Measurements from ENCODE around the gene LBX2.

LBX2 gene

DNA sequence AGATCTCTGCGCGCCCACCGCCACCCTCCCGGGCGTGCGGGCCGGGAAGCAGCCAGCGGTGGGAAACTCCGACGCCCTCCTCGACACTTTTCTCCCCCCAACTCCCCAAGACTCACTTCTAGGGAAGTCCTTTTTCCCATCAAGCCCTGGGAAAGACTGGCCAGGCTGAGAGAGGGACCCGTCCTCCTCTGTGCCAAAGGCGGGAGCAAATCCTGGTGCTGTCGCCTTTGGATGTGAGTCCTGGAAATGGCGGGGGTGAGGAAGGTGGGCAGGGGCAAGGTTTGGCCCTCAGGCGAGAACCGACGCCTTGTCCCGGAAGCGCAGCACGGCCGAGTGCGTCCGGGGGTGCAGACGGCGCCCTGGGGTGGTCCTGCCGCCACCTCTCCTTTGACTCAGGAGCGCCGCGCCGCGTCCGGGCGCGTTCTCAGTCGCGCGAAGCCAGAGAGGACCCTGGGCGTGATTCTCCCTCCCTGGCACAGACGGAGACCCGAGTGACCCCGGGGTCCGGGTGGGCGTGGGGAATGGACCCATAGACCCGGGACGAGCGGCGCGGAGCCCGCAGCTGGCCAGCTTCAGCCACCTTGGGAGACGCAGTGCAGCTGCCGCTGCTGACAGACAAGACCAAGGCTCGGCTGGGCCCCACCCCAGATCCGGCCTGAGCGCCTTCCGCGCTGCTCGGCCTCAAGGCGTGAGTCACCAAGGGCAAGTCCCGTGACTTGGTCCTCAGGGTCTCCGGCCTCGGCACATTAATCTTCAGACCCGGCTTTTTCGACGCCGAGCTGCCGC lies 3.5 kb upstream of the LBX2 start:
- Histone ChIP-seq H3K36me3 (ENCODE audit: insufficient read depth, insufficient read length, low read length) (peaks cover 18% of the 10 kb centered on the region), H3K4me3 (ENCODE audit: insufficient read length, low read depth) (peak overlapping the region; percentile 57), H3K9me3 (ENCODE audit: insufficient read depth, low read length) (no peaks in the 10 kb centered on the region), H3K4me1 (ENCODE audit: insufficient read depth, insufficient read length) (peaks cover 28% of the 10 kb centered on the region), H3K27me3 (ENCODE audit: insufficient read depth, insufficient read length) (peaks cover 65% of the 10 kb centered on the region), H3K9ac (ENCODE audit: insufficient read length, low read depth) (peak overlapping the region; percentile 79)
- DNase-seq (ENCODE audit: low read depth, low spot score), result no peak
- TF ChIP-seq YY1 (IDR thresholded peaks at IDR 0.05; ENCODE audit: insufficient read depth, insufficient read length), result no peak
- no peak for TF ChIP-seq SUZ12 (IDR thresholded peaks at IDR 0.05; ENCODE audit: extremely low read depth, insufficient read depth, insufficient read length)
- TF ChIP-seq ZNF274 (IDR thresholded peaks at IDR 0.05; ENCODE audit: low read depth, low read length), result no peak

DNA sequence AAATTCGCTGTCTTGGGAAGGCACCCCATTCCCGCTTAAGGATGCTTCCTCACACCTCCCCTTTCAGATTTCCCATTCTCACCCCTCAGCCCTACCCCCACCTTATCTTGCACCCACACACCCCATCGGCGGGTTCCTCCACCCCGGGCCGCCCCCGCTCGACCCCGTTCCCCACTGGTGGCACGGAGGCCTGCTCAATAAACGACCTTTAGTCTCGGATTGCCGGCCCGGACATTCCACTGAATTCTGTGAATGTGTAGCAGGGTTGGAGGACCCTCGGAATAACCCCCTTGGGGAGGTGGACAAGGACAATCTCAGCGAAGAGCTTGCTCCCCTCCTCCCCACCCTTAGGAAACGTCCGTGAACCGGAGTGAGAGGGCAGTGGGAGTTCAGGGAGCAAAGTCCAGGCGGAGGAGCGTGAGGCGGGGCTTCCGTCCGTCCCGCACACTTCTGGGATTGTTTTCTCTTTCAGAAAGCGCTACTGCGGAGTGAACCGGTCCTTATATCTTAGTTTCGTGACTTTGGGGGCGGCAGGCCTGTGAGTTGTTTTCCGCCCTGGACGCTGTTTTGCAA lies 2.8 kb upstream of the LBX2 start:
- Histone ChIP-seq H3K4me3 (ENCODE audit: insufficient read length, low read depth) (peak overlapping the region; percentile 57), H3K4me1 (ENCODE audit: insufficient read depth, insufficient read length) (peaks cover 31% of the 10 kb centered on the region), H3K9ac (ENCODE audit: insufficient read length, low read depth) (peak overlapping the region; percentile 79), H3K36me3 (ENCODE audit: insufficient read depth, insufficient read length, low read length) (peaks cover 18% of the 10 kb centered on the region), H3K27me3 (ENCODE audit: insufficient read depth, insufficient read length) (peaks cover 71% of the 10 kb centered on the region), H3K9me3 (ENCODE audit: insufficient read depth, low read length) (no peaks in the 10 kb centered on the region)
- TF ChIP-seq YY1 (IDR thresholded peaks at IDR 0.05; ENCODE audit: insufficient read depth, insufficient read length) (no peak), SUZ12 (IDR thresholded peaks at IDR 0.05; ENCODE audit: extremely low read depth, insufficient read depth, insufficient read length) (no peak), ZNF274 (IDR thresholded peaks at IDR 0.05; ENCODE audit: low read depth, low read length) (no peak)
- DNase-seq (ENCODE audit: low read depth, low spot score), result no peak

DNA sequence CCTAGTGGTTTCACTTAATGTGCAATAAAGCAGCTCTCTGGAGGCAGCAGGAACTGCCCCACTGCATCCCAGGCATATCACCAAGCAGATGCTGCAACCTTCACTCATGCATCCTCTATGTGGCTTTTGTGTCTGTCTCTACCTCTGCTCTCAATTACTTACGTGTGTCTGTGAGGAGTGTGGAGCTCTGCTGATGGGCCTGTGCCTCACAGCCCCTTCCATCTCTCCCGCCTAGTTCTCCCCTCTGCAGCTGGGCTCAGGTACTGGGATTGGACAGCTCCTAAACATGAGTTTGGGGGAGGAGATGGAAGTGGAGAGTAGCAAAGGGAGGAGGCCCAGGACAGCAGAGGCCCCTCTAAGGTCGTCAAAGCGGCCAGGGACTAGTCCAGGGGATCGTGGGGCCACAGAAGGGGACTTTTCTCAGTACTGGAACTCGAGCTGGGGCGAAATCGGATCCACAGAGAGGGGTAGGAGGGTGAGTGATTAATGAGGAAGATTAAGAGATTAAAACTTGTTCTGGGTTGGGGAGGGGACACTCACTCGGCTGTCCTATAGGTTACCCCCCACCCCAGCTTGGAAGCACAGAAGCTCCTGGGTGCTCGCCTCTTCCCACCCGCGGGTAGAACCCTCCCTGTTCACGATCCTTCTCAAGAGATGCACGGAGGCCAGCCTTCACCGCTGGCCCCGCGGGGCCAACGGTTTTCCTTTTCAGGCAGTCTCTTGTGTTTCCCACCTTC lies 2.1 kb upstream of the LBX2 start:
- no peak for DNase-seq (ENCODE audit: low read depth, low spot score)
- peaks cover 16% of the 10 kb centered on the region for H3K36me3 ChIP-seq (ENCODE audit: insufficient read depth, insufficient read length, low read length)
- H3K9me3 ChIP-seq (ENCODE audit: insufficient read depth, low read length), result no peaks in the 10 kb centered on the region
- no peak overlapping the region for H3K4me3 ChIP-seq (ENCODE audit: insufficient read length, low read depth)
- H3K27me3 ChIP-seq (ENCODE audit: insufficient read depth, insufficient read length), result peaks cover 79% of the 10 kb centered on the region
- H3K9ac ChIP-seq (ENCODE audit: insufficient read length, low read depth), result no peak overlapping the region
- TF ChIP-seq ZNF274 (IDR thresholded peaks at IDR 0.05; ENCODE audit: low read depth, low read length) (no peak), SUZ12 (IDR thresholded peaks at IDR 0.05; ENCODE audit: extremely low read depth, insufficient read depth, insufficient read length) (no peak), YY1 (IDR thresholded peaks at IDR 0.05; ENCODE audit: insufficient read depth, insufficient read length) (no peak)
- peaks cover 31% of the 10 kb centered on the region for H3K4me1 ChIP-seq (ENCODE audit: insufficient read depth, insufficient read length)

DNA sequence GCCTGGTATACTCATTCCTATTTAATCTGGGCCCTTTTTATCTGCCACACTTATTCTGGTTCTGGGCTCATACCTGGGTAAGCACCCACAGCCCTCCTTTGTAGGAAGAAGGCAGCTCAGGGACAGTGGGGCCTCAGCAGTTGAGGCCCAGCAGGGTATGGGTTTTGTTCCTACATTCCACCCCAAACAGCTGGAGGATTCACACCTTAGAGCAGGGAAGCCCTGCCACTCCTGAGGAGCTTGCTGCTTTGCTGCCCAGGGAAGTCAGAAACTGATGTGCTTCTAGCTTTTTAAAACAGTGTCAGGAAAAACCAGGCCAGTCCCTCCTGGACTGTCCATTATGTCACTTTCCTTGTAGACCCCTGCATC lies 1.2 kb upstream of the LBX2 start:
- no peak overlapping the region for H3K4me3 ChIP-seq (ENCODE audit: insufficient read length, low read depth)
- peaks cover 10% of the 10 kb centered on the region for H3K36me3 ChIP-seq (ENCODE audit: insufficient read depth, insufficient read length, low read length)
- no peak for TF ChIP-seq YY1 (IDR thresholded peaks at IDR 0.05; ENCODE audit: insufficient read depth, insufficient read length)
- no peak for TF ChIP-seq SUZ12 (IDR thresholded peaks at IDR 0.05; ENCODE audit: extremely low read depth, insufficient read depth, insufficient read length)
- no peak for TF ChIP-seq ZNF274 (IDR thresholded peaks at IDR 0.05; ENCODE audit: low read depth, low read length)
- peaks cover 88% of the 10 kb centered on the region for H3K27me3 ChIP-seq (ENCODE audit: insufficient read depth, insufficient read length)
- peaks cover 26% of the 10 kb centered on the region for H3K4me1 ChIP-seq (ENCODE audit: insufficient read depth, insufficient read length)
- H3K9me3 ChIP-seq (ENCODE audit: insufficient read depth, low read length), result no peaks in the 10 kb centered on the region
- no peak overlapping the region for H3K9ac ChIP-seq (ENCODE audit: insufficient read length, low read depth)
- DNase-seq (ENCODE audit: low read depth, low spot score), result no peak

DNA sequence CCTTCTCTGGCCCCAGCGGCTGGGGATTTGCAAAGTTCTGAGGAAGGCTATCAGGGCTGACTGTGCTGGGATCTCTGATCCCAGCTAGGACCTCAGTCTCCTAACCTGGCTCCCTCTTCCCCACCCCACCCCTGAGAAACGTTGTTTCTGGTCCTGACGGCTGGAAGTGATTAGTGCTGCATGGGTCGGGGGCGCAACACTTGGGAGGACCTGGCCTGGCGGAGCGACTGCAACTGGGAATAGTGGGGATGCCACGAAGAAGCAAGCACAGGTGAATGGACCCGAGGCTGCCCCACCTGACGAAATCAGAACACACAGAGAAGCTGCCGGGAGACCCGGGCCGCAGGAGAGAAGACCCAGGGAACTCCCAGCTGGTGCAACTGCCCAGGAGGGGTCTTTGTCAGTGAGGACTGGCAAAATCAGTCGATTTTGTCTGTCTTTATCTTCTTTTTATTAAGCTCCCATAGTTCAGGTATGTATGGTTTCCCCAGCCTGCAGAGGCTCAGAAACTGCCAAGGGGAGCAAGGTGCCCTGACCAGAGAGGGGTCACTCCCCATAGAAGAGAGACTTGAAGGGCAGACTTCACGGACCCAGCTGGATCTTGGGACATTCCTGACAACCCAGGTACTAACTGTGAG lies 656 bp upstream of the LBX2 start:
- DNase-seq (ENCODE audit: low read depth, low spot score), result no peak
- TF ChIP-seq SUZ12 (IDR thresholded peaks at IDR 0.05; ENCODE audit: extremely low read depth, insufficient read depth, insufficient read length) (no peak), ZNF274 (IDR thresholded peaks at IDR 0.05; ENCODE audit: low read depth, low read length) (no peak), YY1 (IDR thresholded peaks at IDR 0.05; ENCODE audit: insufficient read depth, insufficient read length) (no peak)
- no peaks in the 10 kb centered on the region for H3K9me3 ChIP-seq (ENCODE audit: insufficient read depth, low read length)
- H3K36me3 ChIP-seq (ENCODE audit: insufficient read depth, insufficient read length, low read length), result peaks cover 5% of the 10 kb centered on the region
- H3K9ac ChIP-seq (ENCODE audit: insufficient read length, low read depth), result no peak overlapping the region
- H3K4me1 ChIP-seq (ENCODE audit: insufficient read depth, insufficient read length), result peaks cover 23% of the 10 kb centered on the region
- peaks cover 92% of the 10 kb centered on the region for H3K27me3 ChIP-seq (ENCODE audit: insufficient read depth, insufficient read length)
- peak overlapping the region; percentile 39 for H3K4me3 ChIP-seq (ENCODE audit: insufficient read length, low read depth)

DNA sequence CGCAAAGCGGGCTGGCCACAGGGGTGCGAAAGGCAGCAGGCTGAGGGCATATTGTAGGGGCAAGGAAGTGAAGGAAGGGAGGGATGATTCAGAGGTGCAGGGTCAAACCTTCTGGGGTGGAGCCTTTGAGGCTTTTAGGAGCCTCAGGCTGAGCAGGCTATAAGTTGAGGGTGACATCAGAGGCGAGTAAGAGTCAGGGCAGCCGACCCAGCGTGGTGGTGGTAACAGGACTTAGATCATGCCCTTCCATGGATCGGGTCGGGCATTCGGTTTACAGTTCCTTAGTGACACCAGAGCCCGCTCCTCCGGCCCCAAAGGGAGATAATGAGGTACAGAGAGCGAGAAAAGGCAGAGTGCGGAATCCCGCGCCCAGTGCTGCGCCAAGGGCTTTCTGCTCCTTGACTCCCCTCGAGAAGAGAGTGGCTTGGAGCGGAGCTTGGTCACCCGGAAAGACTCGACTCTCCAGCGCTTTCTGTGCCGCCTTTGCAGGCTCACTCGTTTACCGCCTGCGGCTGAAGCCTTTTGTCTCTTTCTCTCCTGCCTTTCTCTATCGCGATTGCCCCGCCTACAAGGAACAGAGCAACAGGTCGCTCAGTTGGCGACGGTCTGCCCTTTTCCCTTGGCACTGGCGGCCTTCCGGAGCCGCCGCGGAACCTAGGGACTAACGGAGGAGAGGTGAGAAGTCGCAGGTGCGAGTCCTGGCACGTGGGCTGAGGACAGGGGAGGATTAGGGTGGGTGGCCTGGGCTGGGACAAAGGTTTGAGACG lies 720 bp downstream of the LBX2 start:
- TF ChIP-seq SUZ12 (IDR thresholded peaks at IDR 0.05; ENCODE audit: extremely low read depth, insufficient read depth, insufficient read length) (peak; percentile 18), ZNF274 (IDR thresholded peaks at IDR 0.05; ENCODE audit: low read depth, low read length) (no peak), YY1 (IDR thresholded peaks at IDR 0.05; ENCODE audit: insufficient read depth, insufficient read length) (no peak)
- Histone ChIP-seq H3K36me3 (ENCODE audit: insufficient read depth, insufficient read length, low read length) (peaks cover 9% of the 10 kb centered on the region), H3K9ac (ENCODE audit: insufficient read length, low read depth) (peak overlapping the region; percentile 33), H3K4me1 (ENCODE audit: insufficient read depth, insufficient read length) (peaks cover 23% of the 10 kb centered on the region), H3K9me3 (ENCODE audit: insufficient read depth, low read length) (no peaks in the 10 kb centered on the region), H3K27me3 (ENCODE audit: insufficient read depth, insufficient read length) (peaks cover 85% of the 10 kb centered on the region), H3K4me3 (ENCODE audit: insufficient read length, low read depth) (peak overlapping the region; percentile 39)
- DNase-seq (ENCODE audit: low read depth, low spot score), result no peak
